Subcutaneous adipose tissue (tissue), 4 donors: Measurements from ENCODE around the gene SLC45A2. TPM values are rescaled to one million over a fixed set of nuclear protein-coding genes. Genes with fewer than 3 reads are reported as not detected.

Experiments
- total RNA-seq, 4 donors: library from RNA; depleted of rRNA; stranded (reverse); fragments of >200 nt; gene quantifications; one replicate each; pipeline ENCODE4 v1.1.0, GENCODE V29; 2016
- TF ChIP-seq, protein P1 (sequence below): fragments of 450-650 bp; IDR thresholded peaks from one replicate; pipeline ENCODE4 v1.5.1; 2016; ENCODE audit warnings: low read depth, mild to moderate bottlenecking, control low read depth, antibody characterized with exemption, moderate library complexity

Gene SLC45A2
- total RNA-seq, 4 donors from 2014 or later, result not detected

- TF ChIP-seq, protein P1, sequence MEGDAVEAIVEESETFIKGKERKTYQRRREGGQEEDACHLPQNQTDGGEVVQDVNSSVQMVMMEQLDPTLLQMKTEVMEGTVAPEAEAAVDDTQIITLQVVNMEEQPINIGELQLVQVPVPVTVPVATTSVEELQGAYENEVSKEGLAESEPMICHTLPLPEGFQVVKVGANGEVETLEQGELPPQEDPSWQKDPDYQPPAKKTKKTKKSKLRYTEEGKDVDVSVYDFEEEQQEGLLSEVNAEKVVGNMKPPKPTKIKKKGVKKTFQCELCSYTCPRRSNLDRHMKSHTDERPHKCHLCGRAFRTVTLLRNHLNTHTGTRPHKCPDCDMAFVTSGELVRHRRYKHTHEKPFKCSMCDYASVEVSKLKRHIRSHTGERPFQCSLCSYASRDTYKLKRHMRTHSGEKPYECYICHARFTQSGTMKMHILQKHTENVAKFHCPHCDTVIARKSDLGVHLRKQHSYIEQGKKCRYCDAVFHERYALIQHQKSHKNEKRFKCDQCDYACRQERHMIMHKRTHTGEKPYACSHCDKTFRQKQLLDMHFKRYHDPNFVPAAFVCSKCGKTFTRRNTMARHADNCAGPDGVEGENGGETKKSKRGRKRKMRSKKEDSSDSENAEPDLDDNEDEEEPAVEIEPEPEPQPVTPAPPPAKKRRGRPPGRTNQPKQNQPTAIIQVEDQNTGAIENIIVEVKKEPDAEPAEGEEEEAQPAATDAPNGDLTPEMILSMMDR, result no peak
Measured at GRCh38 chr5:33931136-33931535, 53.4 kb downstream of the SLC45A2 start.

DNA sequence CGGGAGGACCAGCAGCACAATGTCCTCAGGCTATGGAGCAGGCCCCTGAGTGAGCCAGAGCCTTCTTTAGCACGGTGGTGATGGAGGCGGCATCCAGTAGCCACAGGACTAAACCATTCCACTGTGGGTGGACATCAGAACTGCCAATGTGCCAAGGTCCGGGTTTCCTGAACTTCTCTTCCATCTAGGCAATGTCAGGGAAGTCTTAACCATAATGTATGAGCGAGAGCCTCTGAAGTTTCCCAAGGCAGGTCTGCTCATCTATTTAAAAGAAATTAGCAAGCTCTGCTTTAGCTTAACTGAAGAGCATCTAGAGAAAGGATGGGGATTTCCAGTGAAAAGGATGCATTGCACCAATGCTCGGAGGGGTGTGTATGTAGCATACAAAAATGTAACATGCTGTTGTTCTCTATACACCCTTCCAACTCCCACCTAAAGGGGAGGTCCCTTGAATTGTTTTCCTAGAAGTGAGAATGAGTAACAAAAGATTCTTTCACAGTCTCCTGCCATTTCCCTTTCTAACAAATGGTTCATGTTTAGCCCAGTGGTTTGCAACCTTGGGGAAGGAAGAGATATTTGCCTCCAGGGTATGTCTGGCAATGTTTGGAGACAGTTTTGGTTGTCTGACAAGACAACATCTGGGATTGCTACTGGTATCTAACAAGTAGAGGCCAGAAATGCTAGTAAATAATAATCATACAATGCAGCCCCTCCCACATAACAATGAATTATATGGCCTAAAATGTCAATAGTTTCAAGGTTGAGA lies 54.4 kb downstream of the SLC45A2 start:
- TF ChIP-seq, protein P1, result no peak

GRCh38 chr5:33928283-33928682 lies 56.2 kb downstream of the SLC45A2 start:
- TF ChIP-seq, protein P1, result no peak

- TF ChIP-seq, protein P1, result no peak
Measured at GRCh38 chr5:33927685-33928084, 56.8 kb downstream of the SLC45A2 start.

DNA sequence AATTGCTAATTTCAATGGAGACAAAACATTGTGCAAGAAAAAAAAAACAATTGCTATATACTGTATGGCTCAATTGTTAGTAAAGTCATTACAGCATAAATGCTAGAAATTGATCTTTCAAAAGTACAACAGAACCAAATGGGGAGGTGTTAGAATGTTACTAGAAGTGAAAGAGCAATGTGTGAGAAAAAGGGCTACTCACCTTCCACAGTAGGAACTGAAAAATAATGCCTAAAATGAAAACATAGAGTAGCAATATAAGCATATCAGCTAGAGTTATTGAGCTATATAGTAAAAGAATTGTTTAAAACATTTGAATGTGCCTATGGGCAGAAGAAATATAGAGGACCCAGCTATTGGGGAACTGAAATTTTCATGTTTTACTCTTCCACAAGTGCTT lies 59.2 kb downstream of the SLC45A2 start:
- TF ChIP-seq, protein P1, result no peak

GRCh38 chr5:33921002-33921401 lies 63.5 kb downstream of the SLC45A2 start:
- TF ChIP-seq, protein P1, result no peak

DNA sequence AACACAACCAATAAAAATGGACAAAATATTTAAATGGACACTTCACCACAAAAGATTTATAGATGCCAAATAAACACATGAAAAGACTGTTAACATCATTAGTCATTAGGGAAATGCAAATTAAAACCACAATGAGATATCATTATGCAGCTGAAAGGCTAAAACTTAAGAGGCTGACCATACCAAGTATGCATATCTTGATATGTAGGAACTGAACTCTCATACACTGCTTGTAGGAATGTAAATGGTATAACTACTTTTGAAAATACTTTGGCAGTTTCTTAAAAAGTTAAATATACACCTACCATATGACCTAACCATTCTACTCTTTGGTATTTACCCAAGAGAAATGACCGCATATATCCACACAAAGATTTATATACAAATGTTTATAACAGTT lies 79.1 kb downstream of the SLC45A2 start:
- TF ChIP-seq, protein P1, result no peak
